Central memory CD8-positive, alpha-beta T cell (primary cell): ENCODE results near the gene ATP6V0E2.
"Not testable (repeated sequence)": the region's sequence is repeated elsewhere in the genome, so short reads cannot be mapped to it uniquely, and the experiment has no call there.

Experiments
- ATAC-seq: fragments of 150-1000 bp; cut with Tn5 transposase; replicated peaks from 2 replicates; pipeline ENCODE4 v1.10.0; 2022; ENCODE audit warnings: mild to moderate bottlenecking, moderate FRiP score, moderate number of reproducible peaks; ENCODE audit not compliant: poor library complexity, severe bottlenecking; ENCODE audit errors: extremely low read depth
- DNase-seq, 2 donors: peaks; one replicate each; pipeline ENCODE4 v3.0.0; 2021; ENCODE audit warnings: low spot score in 2 of 2
- H3K27ac Mint-ChIP-seq: one replicate; pipeline ENCODE4 v1.8.0; 2022; ENCODE audit warnings: low read depth, mild to moderate bottlenecking, moderate library complexity, mixed read lengths
- H3K27me3 Mint-ChIP-seq: one replicate; pipeline ENCODE4 v1.8.0; 2022; ENCODE audit warnings: mixed read lengths
- H3K36me3 Mint-ChIP-seq: one replicate; pipeline ENCODE4 v1.8.0; 2022; ENCODE audit warnings: mild to moderate bottlenecking, moderate library complexity, mixed read lengths; ENCODE audit not compliant: insufficient read depth
- H3K4me1 Mint-ChIP-seq: one replicate; pipeline ENCODE4 v1.8.0; 2022; ENCODE audit warnings: mixed read lengths
- H3K4me3 Mint-ChIP-seq: one replicate; pipeline ENCODE4 v1.8.0; 2022; ENCODE audit warnings: mild to moderate bottlenecking, moderate library complexity, mixed read lengths
- H3K9me3 Mint-ChIP-seq: one replicate; pipeline ENCODE4 v1.8.0; 2022; ENCODE audit warnings: mixed read lengths

Gene ATP6V0E2

GRCh38 chr7:149890715-149891114 is 16.9 kb downstream of the ATP6V0E2 start:
- not testable (repeated sequence) for H3K4me3 Mint-ChIP-seq, H3K4me1 Mint-ChIP-seq, ATAC-seq, H3K27me3 Mint-ChIP-seq, H3K36me3 Mint-ChIP-seq, H3K9me3 Mint-ChIP-seq, DNase-seq, H3K27ac Mint-ChIP-seq

DNA sequence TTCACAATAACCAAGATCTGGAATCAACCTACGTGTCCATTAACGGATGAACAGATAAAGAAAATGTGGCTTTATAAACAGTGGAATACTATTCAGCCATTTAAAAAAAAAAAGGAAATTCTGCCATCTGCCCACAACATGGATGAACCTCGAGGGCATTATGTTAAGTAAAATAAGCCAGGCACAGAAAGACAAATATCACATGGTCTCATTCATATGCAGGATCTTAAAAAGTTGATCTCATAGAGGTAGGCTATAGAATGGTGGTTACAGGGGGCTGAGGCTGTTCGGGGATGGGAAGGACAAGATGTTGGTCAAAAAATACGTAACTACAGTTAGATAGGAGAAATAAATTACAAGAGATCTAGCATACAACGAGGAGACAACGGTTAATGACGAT is 21.2 kb downstream of the ATP6V0E2 start:
- H3K9me3 Mint-ChIP-seq, H3K4me3 Mint-ChIP-seq, H3K4me1 Mint-ChIP-seq, H3K27ac Mint-ChIP-seq, H3K27me3 Mint-ChIP-seq, ATAC-seq, H3K36me3 Mint-ChIP-seq, DNase-seq: not testable (repeated sequence)

DNA sequence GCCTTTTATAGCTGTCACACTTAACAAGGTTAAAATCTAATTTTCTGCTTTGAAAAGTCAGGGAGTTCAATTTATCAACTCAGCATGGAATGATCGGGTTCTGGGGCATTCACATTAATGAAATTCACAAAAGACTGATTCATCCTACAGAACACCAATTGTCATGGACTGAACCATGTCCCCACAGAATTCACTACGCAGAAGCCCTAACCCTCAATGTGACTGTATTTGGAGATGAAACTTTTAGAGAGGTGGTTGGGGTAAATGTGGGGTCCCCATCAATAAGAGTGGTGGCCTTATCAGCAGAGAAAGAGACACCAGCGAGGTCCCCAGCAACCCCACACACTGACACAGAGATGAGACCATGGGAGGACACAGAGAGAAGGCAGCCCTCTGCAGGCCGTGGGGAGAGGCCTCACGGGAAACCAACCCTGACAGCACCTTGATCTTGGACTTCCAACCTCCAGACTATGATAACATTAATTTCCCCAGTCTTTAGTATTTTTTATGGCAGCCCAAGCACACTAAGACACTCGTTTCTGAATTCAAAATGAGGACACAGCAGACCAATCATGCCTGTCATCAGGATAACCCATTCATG is 34.1 kb downstream of the ATP6V0E2 start:
- H3K4me1 Mint-ChIP-seq, H3K36me3 Mint-ChIP-seq, H3K9me3 Mint-ChIP-seq, DNase-seq, H3K27me3 Mint-ChIP-seq, H3K27ac Mint-ChIP-seq, H3K4me3 Mint-ChIP-seq, ATAC-seq: not testable (repeated sequence)

- not testable (repeated sequence) for H3K4me1 Mint-ChIP-seq, H3K9me3 Mint-ChIP-seq, H3K4me3 Mint-ChIP-seq, DNase-seq, ATAC-seq, H3K27ac Mint-ChIP-seq, H3K27me3 Mint-ChIP-seq, H3K36me3 Mint-ChIP-seq
Observed at GRCh38 chr7:149910219-149910618, 36.5 kb downstream of the ATP6V0E2 start.

GRCh38 chr7:149912126-149912525 is 38.4 kb downstream of the ATP6V0E2 start:
- H3K27me3 Mint-ChIP-seq, H3K4me1 Mint-ChIP-seq, H3K36me3 Mint-ChIP-seq, H3K4me3 Mint-ChIP-seq, ATAC-seq, DNase-seq, H3K27ac Mint-ChIP-seq, H3K9me3 Mint-ChIP-seq: not testable (repeated sequence)

- ATAC-seq, H3K27ac Mint-ChIP-seq, H3K27me3 Mint-ChIP-seq, DNase-seq, H3K9me3 Mint-ChIP-seq, H3K36me3 Mint-ChIP-seq, H3K4me3 Mint-ChIP-seq, H3K4me1 Mint-ChIP-seq: not testable (repeated sequence)
Observed at GRCh38 chr7:149926414-149926813, 52.6 kb downstream of the ATP6V0E2 start.
